ENCODE data around the gene DRAM2. TPM values are rescaled to one million over a fixed set of nuclear protein-coding genes. Genes with fewer than 3 reads are reported as not detected.

The DRAM2 gene
- total RNA-seq, 6 experiments from 2014 or later: 16.7 to 37.2 (median 22.9) TPM

GRCh38 chr1:111147948-111148347 is 8.1 kb upstream of the DRAM2 start:
- no peak for ATAC-seq
- Histone ChIP-seq H3K27me3 (no peaks in the 10 kb centered on the region), H3K27ac (no peak overlapping the region), H3K4me1 (peaks cover 0 to 32% (median 5%) of the 10 kb centered on the region in 4 donors), H3K4me3 (no peak overlapping the region), H3K36me3 (peaks cover 0 to 32% (median 10%) of the 10 kb centered on the region in 4 donors), H3K9me3 (no peaks in the 10 kb centered on the region)
- no peak for DNase-seq
- 56% methylated on average over 3 of the region's 3 CpGs for WGBS (ENCODE audit: insufficient coverage, low coverage, low lambda C conversion rate, missing lambda C conversion rate)
- TF ChIP-seq CTCF (IDR thresholded peaks at IDR 0.05) (no peak), POLR2A (IDR thresholded peaks at IDR 0.05) (no peak)
- intact Hi-C loops (cut with DNase I): no loop called here

DNA sequence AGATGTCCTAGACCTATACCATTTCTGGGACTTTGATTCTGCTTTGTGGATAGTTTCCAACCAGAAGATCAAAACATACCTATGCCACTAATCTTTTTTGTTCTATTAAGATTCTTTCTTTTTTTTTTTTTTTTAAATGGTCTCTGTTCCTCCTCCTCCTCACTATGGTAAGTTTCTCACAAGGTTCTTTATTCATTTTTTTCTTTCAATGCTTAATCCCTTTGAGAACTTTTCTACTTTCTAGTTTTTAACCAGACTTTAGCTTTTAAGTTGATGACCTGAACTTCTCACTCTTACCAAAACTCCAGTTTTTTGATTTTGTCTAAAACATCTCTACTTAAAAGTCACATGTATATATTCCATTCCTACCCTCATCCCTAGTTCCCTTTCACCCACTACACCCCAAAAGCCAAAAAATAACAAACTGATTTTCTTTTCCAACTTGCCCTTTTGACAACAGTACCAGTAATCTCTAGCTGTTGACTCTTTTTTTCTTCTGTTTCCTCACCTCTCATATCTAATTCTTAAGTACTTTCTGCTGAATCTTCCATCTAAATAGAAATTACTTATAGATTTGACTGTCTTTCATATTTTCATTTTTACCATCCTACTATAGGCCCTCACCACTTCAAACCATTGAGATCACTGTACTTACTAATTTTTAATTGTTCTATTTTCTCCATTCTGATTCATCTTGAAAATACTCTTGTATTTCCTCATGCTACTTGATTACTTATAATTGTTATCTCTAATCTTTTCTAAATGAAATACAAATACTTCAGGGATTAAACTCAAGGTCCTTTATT is 6.3 kb upstream of the DRAM2 start:
- Histone ChIP-seq H3K36me3 (peaks cover 0 to 30% (median 10%) of the 10 kb centered on the region in 4 donors), H3K27ac (no peak overlapping the region), H3K4me3 (no peak overlapping the region), H3K9me3 (no peaks in the 10 kb centered on the region), H3K4me1 (peaks cover 0 to 46% (median 13%) of the 10 kb centered on the region in 4 donors), H3K27me3 (no peaks in the 10 kb centered on the region)
- DNase-seq (no peak), ATAC-seq (no peak)
- intact Hi-C loops (cut with DNase I): no loop called here
- TF ChIP-seq CTCF (IDR thresholded peaks at IDR 0.05): no peak
- TF ChIP-seq POLR2A (IDR thresholded peaks at IDR 0.05): no peak

DNA sequence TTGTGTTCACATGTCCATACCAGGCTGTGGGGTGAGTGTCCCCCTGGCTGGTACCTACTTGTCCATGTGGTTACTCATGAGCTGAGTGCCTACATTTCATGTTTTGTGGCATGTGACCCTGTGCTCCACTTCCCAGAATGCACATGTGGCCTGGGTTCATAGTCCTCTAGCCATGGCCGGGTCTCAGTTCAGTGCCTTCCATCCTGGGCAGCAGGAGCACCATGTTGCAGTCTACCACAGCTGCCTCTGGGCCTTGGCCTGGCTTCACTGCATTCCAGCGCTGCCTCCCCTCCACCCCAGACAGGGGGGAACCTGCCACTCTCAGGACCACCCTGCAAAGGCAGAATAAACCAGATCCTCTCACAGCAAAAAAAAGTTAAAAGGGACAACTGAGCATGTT is 5.6 kb upstream of the DRAM2 start:
- no peak for TF ChIP-seq POLR2A (IDR thresholded peaks at IDR 0.05)
- TF ChIP-seq CTCF (IDR thresholded peaks at IDR 0.05): no peak
- Histone ChIP-seq H3K27me3 (no peaks in the 10 kb centered on the region), H3K4me3 (no peak overlapping the region), H3K36me3 (peaks cover 0 to 27% (median 10%) of the 10 kb centered on the region in 4 donors), H3K9me3 (no peaks in the 10 kb centered on the region), H3K27ac (no peak overlapping the region), H3K4me1 (peaks cover 0 to 46% (median 15%) of the 10 kb centered on the region in 4 donors)
- DNase-seq (peak in 1 of 3 donors; percentile 24), ATAC-seq (peak; percentile 8 to 41 (median 21))
- WGBS (ENCODE audit: insufficient coverage, low coverage, low lambda C conversion rate, missing lambda C conversion rate): 25% methylated on average over 1 of the region's 2 CpGs
- intact Hi-C loops (cut with DNase I): no loop called here

DNA sequence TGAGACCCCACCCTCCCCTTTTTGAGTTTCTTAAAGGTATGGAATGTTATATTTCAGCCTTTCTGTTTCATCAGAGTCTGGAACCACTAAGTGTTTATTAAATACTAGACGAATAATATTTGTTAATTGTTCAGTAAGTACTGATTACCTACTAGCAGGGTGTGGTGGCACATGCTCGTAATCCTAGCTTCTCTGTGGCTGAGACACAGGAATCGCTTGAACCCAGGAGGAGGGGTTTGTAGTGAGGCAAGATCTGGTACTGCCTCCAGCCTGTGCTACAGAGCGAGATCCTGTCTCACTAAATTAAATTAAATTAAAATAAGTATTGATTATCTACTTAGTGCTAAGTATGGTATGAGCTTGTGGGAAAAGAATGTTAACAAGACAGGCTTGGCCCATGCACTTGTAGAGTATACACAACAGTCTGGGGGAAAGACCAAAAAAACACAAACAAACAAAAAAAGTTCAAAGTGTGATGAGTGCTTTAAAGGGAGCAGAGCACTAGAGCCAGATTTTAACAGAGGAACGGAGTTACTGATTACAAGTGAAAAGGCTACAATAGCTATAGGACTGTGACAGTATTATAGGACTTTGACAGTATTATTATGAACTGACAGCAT is 2.6 kb upstream of the DRAM2 start:
- 36% methylated on average over 5 of the region's 5 CpGs for WGBS (ENCODE audit: insufficient coverage, low coverage, low lambda C conversion rate, missing lambda C conversion rate)
- peak overlapping the region in 2 of 3 donors; percentile 5 to 19 for H3K4me3 ChIP-seq

More for the DNA sequence above, 2.6 kb upstream of the DRAM2 start:
- Histone ChIP-seq H3K27me3 (no peaks in the 10 kb centered on the region), H3K4me1 (peaks cover 0 to 46% (median 17%) of the 10 kb centered on the region in 4 donors), H3K9me3 (no peaks in the 10 kb centered on the region), H3K36me3 (no peaks in the 10 kb centered on the region), H3K27ac (peak overlapping the region; percentile 2 to 90 (median 83))
- intact Hi-C loops (cut with DNase I): no loop called here
- TF ChIP-seq POLR2A (IDR thresholded peaks at IDR 0.05) (no peak), CTCF (IDR thresholded peaks at IDR 0.05) (no peak)
- no peak for DNase-seq
- ATAC-seq: peak; percentile 46 to 61 (median 54)

Data from right lobe of liver (tissue), 6 donors.